ENCODE results near the gene SLC28A3.
A peak's percentile ranks its signal among the peaks of the same experiment; 100 is the strongest.

Gene SLC28A3

GRCh38 chr9:84296146-84296843 is 44.3 kb downstream of the SLC28A3 start:
- peak; percentile 8 for DNase-seq

GRCh38 chr9:84294241-84294950 is 46.2 kb downstream of the SLC28A3 start:
- no peak for DNase-seq

- DNase-seq: no peak
Measured at GRCh38 chr9:84293001-84293798, 47.4 kb downstream of the SLC28A3 start.

- no peak for DNase-seq
Measured at GRCh38 chr9:84285381-84285780, 55.2 kb downstream of the SLC28A3 start.

- no peak for DNase-seq
Measured at GRCh38 chr9:84283946-84284345, 56.6 kb downstream of the SLC28A3 start.

- DNase-seq: no peak
Measured at GRCh38 chr9:84278130-84278529, 62.4 kb downstream of the SLC28A3 start.

GRCh38 chr9:84277646-84278045 is 62.9 kb downstream of the SLC28A3 start:
- no peak for DNase-seq

GRCh38 chr9:84276741-84277140 is 63.8 kb downstream of the SLC28A3 start:
- DNase-seq: no peak

GRCh38 chr9:84271921-84272556 is 68.5 kb downstream of the SLC28A3 start:
- no peak for DNase-seq

- DNase-seq: no peak
Measured at GRCh38 chr9:84271531-84271900, 69.0 kb downstream of the SLC28A3 start.

- no peak for DNase-seq
Measured at GRCh38 chr9:84270847-84271530, 69.6 kb downstream of the SLC28A3 start.

- no peak for DNase-seq
Measured at GRCh38 chr9:84266087-84266561, 74.4 kb downstream of the SLC28A3 start.

- DNase-seq: no peak
Measured at GRCh38 chr9:84264307-84265029, 76.1 kb downstream of the SLC28A3 start.

- peak; percentile 38 for DNase-seq
Measured at GRCh38 chr9:84261070-84261746, 79.3 kb downstream of the SLC28A3 start.

- DNase-seq: no peak
Measured at GRCh38 chr9:84258371-84258770, 82.2 kb downstream of the SLC28A3 start.

GRCh38 chr9:84255696-84256095 is 84.9 kb downstream of the SLC28A3 start:
- no peak for DNase-seq

GRCh38 chr9:84254972-84255371 is 85.6 kb downstream of the SLC28A3 start:
- no peak for DNase-seq

- no peak for DNase-seq
Measured at GRCh38 chr9:84251921-84252320, 88.6 kb downstream of the SLC28A3 start.

GRCh38 chr9:84241817-84242373 is 98.7 kb downstream of the SLC28A3 start:
- no peak for DNase-seq

- DNase-seq: no peak
Measured at GRCh38 chr9:84239343-84239742, 101.2 kb downstream of the SLC28A3 start.

- no peak for DNase-seq
Measured at GRCh38 chr9:84238652-84239051, 101.9 kb downstream of the SLC28A3 start.
